K562 (cell line): ENCODE data around the gene RRM2.

Experiments used
- DACH1 ChIP-seq: fragments of 450-650 bp; IDR thresholded peaks from 2 replicates; pipeline ENCODE4 v1.6.1; 2018; ENCODE audit not compliant: partially characterized antibody
- FOS ChIP-seq: IDR thresholded peaks from 3 replicates; pipeline ENCODE4 v1.6.1; 2011; ENCODE audit not compliant: insufficient read length; ENCODE audit errors: extremely low read depth
- FOXK1 ChIP-seq: sonication (generic); formaldehyde crosslinking; IDR thresholded peaks from 2 replicates; pipeline ENCODE4 v1.8.0; 2022; ENCODE audit warnings: missing genetic modification reagents, mild to moderate bottlenecking, borderline replicate concordance
- HMGN3 ChIP-seq: IDR thresholded peaks from 2 replicates; pipeline ENCODE4 v1.6.1; 2011; ENCODE audit warnings: borderline replicate concordance, low read depth, mild to moderate bottlenecking, mixed read lengths, low read length; ENCODE audit not compliant: insufficient read length; ENCODE audit errors: extremely low read depth
- TF ChIP-seq, protein P1 (sequence below): fragments of 250-450 bp; sonication (Bioruptor Pico); IDR thresholded peaks from 2 replicates; pipeline ENCODE4 v1.8.0; 2022; ENCODE audit warnings: moderate library complexity, mild to moderate bottlenecking, inconsistent platforms
- TF ChIP-seq, protein P2 (sequence below), 3 experiments: IDR thresholded peaks in 2 of 3; conservative IDR thresholded peaks in 1 of 3; 2 replicates each; pipeline ENCODE4 v1.5.1; 2011 to 2012; ENCODE audit warnings: low read length in 3 of 3, mild to moderate bottlenecking in 3 of 3, control low read depth in 2 of 3, improper control_type of control experiment in 1 of 3, inconsistent platforms in 1 of 3, low read depth in 1 of 3, mixed read lengths in 1 of 3, moderate library complexity in 1 of 3; ENCODE audit not compliant: insufficient read depth in 2 of 3
- TF ChIP-seq, protein P3 (sequence below): fragments of 250-450 bp; sonication (Bioruptor Pico); IDR thresholded peaks from 2 replicates; pipeline ENCODE4 v1.8.0; 2021; ENCODE audit warnings: moderate library complexity, mild to moderate bottlenecking, inconsistent platforms

- TF ChIP-seq FOS (no peak), HMGN3 (no peak), FOXK1 (CRISPR knock-in tag) (no peak), DACH1 (no peak)
- TF ChIP-seq, protein P1, sequence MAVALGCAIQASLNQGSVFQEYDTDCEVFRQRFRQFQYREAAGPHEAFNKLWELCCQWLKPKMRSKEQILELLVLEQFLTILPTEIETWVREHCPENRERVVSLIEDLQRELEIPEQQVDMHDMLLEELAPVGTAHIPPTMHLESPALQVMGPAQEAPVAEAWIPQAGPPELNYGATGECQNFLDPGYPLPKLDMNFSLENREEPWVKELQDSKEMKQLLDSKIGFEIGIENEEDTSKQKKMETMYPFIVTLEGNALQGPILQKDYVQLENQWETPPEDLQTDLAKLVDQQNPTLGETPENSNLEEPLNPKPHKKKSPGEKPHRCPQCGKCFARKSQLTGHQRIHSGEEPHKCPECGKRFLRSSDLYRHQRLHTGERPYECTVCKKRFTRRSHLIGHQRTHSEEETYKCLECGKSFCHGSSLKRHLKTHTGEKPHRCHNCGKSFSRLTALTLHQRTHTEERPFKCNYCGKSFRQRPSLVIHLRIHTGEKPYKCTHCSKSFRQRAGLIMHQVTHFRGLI (CRISPR knock-in tag), result no peak
- TF ChIP-seq, protein P2, sequence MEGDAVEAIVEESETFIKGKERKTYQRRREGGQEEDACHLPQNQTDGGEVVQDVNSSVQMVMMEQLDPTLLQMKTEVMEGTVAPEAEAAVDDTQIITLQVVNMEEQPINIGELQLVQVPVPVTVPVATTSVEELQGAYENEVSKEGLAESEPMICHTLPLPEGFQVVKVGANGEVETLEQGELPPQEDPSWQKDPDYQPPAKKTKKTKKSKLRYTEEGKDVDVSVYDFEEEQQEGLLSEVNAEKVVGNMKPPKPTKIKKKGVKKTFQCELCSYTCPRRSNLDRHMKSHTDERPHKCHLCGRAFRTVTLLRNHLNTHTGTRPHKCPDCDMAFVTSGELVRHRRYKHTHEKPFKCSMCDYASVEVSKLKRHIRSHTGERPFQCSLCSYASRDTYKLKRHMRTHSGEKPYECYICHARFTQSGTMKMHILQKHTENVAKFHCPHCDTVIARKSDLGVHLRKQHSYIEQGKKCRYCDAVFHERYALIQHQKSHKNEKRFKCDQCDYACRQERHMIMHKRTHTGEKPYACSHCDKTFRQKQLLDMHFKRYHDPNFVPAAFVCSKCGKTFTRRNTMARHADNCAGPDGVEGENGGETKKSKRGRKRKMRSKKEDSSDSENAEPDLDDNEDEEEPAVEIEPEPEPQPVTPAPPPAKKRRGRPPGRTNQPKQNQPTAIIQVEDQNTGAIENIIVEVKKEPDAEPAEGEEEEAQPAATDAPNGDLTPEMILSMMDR (IDR thresholded peaks at IDR 0.05 in 2 of 3, conservative IDR thresholded peaks at IDR 0.05 in 1 of 3; ENCODE audit: insufficient read depth in 2 of 3, low read depth in 1 of 3, low read length in 3 of 3), result no peak
- TF ChIP-seq, protein P3, sequence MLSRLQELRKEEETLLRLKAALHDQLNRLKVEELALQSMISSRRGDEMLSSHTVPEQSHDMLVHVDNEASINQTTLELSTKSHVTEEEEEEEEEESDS (CRISPR knock-in tag), result no peak
Measured at GRCh38 chr2:10094271-10094814, 28.2 kb upstream of the RRM2 start.
